Brain pericyte (primary cell): ENCODE data around the gene PRKCZ.
"Not testable (repeated sequence)": the region's sequence is repeated elsewhere in the genome, so short reads cannot be mapped to it uniquely, and the experiment has no call there.

ENCODE experiments used
- DNase-seq: peaks from one replicate; pipeline ENCODE4 v3.0.0-alpha.2; 2012; ENCODE audit warnings: low read depth, low spot score

PRKCZ gene

DNA sequence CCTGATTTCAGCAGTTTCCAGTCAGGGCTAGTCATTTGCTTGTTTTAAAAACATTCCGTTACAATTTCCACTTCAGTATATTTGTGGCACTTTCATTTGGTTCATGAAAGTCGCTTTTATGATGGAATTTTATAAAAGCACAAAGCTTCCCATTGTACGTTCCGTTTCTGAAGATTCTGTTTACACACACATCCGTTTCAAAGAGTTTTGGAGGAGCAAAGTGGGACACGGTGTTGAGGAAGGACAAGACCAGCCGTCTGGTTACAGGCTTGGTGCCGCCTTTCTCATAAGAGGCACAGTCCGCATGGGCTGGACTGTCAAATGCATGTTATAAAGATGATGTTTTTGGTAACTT is 84.0 kb downstream of the PRKCZ start:
- DNase-seq = no peak

DNA sequence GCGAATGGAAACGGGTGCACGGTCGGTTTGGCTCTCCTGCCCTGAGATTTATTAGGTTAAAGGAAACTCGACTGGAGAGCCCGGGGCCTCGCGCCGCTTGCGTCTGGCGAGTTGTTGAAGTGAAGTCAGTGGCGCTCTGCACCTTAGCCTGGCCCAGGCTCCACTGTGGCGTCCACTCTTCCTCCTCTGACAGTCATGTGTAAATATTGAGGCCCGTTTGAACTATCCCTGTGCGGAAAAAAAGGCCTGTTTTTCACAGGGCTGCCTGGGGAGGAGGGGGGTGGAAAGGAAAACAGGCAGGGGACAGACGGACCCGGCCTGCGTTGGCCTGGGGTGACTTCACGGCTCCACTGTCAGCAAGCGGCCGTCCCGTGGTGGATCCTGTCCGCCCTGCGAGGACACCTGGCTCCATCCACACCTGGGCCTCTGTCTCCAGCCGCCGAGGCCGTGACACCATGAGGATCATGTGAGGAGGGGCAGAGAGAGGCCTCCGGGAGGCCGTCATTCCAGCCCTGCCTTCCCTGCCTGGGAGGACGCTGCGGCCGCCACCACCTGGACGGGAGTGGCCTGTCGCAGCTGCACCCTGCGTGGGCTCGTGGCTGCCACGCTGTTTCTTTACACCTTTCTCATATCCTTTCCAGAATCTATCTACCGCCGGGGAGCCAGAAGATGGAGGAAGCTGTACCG is 84.6 kb downstream of the PRKCZ start:
- DNase-seq = no peak

- peak; percentile 43 for DNase-seq
Measured at GRCh38 chr1:2135441-2135841, 85.2 kb downstream of the PRKCZ start.

- DNase-seq = no peak
Measured at GRCh38 chr1:2135941-2136340, 85.7 kb downstream of the PRKCZ start.

GRCh38 chr1:2136386-2137235 is 86.4 kb downstream of the PRKCZ start:
- DNase-seq = no peak

DNA sequence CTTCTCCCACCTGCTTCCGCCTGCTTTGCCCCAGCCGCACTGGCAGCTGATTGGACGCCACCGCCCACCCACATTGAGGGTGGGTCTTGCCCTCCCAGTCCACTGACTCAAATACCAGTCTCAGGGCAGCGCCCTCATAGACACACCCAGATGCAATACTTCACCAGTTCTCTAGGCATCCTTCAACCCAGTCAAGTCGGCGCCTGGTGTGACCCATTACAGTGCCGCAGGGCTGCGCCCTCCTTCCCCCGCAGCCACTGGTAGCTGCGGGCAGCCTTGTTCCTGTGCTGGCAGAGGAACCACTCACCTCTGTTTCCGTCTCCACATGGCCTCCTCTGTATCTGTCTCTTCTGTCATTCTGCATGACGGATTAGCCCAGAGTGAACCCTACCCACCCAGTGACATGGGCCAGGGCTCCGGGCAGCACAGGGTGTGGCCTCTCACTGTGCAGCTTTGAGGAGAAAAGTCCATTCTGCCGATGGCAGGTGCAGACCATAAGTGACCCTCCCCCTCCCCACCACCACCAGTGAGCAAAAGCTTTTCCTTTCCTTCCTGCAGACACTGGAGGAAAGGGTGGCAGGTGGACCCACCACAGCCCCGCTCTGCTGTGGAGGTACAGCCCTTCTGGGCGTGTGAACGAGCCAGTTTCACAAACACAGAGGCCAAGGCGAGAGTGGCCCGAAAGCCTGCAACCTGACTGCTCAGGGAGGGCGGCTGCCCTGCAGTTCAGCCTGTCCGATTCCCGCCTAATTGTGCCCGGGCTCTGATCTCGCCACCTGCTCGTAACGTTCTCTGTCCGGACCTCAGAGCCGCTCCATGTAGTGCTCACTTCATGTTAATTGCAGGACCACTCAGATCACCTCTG is 87.3 kb downstream of the PRKCZ start:
- no peak for DNase-seq

DNA sequence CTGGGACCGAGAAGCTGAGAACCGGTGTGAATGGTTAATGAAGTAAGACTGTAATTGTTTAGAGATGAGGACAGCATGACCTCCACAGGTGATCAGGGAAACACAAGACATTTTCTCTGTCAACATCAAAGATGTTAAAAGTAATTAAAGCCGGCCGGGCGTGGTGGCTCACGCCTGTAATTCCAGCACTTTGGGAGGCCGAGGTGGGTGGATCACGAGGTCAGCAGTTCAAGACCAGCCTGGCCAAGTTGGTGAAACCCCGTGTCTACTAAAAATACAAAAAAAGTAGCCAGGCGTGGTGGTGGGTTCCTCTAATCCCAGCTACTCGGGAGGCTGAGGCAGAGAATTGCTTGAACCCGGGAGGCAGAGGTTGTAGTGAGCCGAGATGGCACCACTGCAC is 88.9 kb downstream of the PRKCZ start:
- DNase-seq = not testable (repeated sequence)

GRCh38 chr1:2141025-2141424 is 90.8 kb downstream of the PRKCZ start:
- no peak for DNase-seq

DNA sequence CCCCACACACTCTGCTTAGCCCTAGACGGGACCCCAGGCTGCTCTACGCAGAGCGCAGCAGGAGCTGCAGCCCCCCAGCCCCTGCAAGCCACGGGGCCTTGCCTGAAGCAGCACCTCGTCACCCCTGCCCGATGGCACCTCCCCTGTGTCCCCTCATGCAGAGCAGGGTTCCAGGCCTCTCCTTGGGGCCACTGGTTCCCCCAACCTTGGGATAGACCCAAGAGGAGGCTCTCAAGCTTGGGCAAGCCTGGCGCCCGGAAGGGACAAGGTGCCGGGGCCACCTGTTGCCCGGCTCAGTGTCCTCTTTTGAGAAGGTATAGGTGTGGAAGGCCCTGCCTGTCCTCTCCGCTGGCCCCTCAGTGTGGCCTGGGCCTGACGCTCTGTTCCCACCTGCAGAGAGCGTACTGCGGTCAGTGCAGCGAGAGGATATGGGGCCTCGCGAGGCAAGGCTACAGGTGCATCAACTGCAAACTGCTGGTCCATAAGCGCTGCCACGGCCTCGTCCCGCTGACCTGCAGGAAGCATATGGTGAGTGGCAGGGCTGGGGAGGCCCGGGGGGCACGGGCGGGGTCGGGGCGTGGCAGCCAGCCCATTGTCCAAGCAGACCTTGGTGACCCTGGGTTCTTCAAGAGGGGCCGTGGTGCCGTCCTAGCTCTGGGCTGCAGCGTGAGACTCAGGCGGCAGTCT is 93.7 kb downstream of the PRKCZ start:
- DNase-seq = no peak

DNA sequence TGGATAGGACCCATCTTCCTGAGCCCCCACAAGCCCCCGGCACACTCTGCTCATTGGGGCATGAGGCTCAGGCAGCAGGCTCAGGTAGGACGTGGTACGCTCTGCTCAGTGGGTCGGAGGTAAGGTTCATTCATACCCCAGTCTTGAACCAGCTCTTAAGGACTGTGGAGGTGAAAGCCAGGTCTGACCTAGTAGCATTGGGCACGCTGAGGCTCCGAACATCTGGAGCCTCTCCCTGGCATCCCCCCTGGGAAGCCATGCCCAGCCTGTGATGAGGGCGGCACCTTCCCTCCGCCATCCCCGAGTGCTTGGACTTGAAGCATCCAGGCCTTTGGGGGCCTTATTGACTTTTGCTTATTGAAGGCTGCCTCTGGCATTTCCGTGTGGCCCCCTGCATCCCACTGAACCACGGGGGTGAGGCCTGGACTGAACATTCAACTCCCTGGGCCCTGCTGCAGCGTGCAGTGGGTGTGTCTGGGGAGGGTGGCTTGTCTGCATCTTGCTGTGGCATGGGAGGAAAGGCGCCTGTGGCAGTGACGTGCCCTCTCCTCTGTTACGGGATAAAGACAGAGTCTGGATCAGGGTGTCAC is 94.4 kb downstream of the PRKCZ start:
- DNase-seq = no peak

GRCh38 chr1:2145946-2146835 is 96.0 kb downstream of the PRKCZ start:
- no peak for DNase-seq

GRCh38 chr1:2146836-2147517 is 96.8 kb downstream of the PRKCZ start:
- DNase-seq = no peak

GRCh38 chr1:2147869-2148268 is 97.7 kb downstream of the PRKCZ start:
- not testable (repeated sequence) for DNase-seq

- DNase-seq = no peak
Measured at GRCh38 chr1:2148691-2149090, 98.5 kb downstream of the PRKCZ start.

GRCh38 chr1:2150801-2151200 is 100.6 kb downstream of the PRKCZ start:
- no peak for DNase-seq

GRCh38 chr1:2151252-2151651 is 101.0 kb downstream of the PRKCZ start:
- no peak for DNase-seq

GRCh38 chr1:2151911-2152310 is 101.7 kb downstream of the PRKCZ start:
- no peak for DNase-seq

DNA sequence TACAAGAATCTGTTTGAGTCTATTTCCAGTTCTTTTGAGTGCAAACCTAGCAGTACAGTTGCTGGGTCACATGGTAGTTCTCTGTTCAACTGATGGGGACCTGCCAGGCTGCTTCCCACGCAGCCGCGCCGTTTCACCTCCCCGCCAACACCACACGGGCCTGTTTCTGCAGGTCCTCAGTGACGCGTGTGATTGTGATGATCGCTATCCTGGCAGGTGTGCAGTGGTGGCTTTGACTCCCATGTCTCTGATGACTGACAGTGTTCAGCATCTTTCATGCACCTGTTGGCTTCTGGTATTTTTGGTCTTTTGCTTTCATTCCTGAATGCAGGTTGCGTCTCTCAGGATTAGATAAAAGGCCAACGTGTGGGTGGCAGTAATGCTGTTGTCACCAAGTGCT is 102.7 kb downstream of the PRKCZ start:
- no peak for DNase-seq

- DNase-seq = no peak
Measured at GRCh38 chr1:2154022-2154421, 103.8 kb downstream of the PRKCZ start.

DNA sequence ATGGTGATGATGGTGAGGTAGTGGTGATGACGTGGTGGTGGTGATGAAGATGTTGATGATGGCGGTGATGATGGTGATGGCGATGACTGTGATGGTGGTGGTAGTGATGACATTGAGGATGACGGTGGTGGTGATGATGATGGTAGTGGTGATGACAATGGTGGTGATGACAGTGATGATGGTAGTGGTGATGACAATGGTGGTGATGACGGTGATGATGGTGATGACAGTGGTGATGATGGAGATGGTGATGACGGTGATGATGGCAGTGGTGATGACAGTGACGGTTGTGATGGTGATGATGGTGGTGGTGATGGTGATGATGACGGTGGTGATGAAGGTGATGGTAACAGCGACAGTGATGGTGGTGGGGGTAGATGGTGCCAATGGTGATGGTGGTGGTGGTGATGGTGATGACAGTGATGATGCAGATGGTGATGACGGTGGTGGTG is 105.0 kb downstream of the PRKCZ start:
- no peak for DNase-seq
